Endothelial cell of umbilical vein (primary cell): Measurements from ENCODE around the gene PTPN14.

ENCODE experiments used
- CTCF ChIP-seq, 2 donors: IDR thresholded peaks; 1 replicate in 1 of 2; 2 replicates in 1 of 2; pipeline ENCODE4 v1.5.1; 2011; ENCODE audit warnings: low read length in 2 of 2, mild to moderate bottlenecking in 2 of 2, moderate library complexity in 2 of 2, control low read depth in 1 of 2, inconsistent platforms in 1 of 2, low read depth in 1 of 2; ENCODE audit not compliant: insufficient read depth in 1 of 2; ENCODE audit errors: extremely low read depth in 1 of 2
- MYC ChIP-seq: IDR thresholded peaks from one replicate; pipeline ENCODE4 v1.6.1; 2011; ENCODE audit warnings: mild to moderate bottlenecking, low read depth, low read length
- POLR2AphosphoS5 ChIP-seq: IDR thresholded peaks from 2 replicates; pipeline ENCODE4 v1.6.1; 2012; ENCODE audit warnings: low read depth, mild to moderate bottlenecking, control low read depth, low read length, moderate library complexity; ENCODE audit not compliant: insufficient read depth

GRCh38 chr1:214571281-214571680 lies 19.9 kb upstream of the PTPN14 start:
- TF ChIP-seq CTCF (IDR thresholded peaks at IDR 0.05; ENCODE audit: extremely low read depth in 1 of 2, insufficient read depth in 1 of 2, low read depth in 1 of 2, low read length in 2 of 2) (no peak), MYC (no peak), POLR2AphosphoS5 (no peak)
